ENCODE data around the gene STARD13.

- TF ChIP-seq, protein P1, sequence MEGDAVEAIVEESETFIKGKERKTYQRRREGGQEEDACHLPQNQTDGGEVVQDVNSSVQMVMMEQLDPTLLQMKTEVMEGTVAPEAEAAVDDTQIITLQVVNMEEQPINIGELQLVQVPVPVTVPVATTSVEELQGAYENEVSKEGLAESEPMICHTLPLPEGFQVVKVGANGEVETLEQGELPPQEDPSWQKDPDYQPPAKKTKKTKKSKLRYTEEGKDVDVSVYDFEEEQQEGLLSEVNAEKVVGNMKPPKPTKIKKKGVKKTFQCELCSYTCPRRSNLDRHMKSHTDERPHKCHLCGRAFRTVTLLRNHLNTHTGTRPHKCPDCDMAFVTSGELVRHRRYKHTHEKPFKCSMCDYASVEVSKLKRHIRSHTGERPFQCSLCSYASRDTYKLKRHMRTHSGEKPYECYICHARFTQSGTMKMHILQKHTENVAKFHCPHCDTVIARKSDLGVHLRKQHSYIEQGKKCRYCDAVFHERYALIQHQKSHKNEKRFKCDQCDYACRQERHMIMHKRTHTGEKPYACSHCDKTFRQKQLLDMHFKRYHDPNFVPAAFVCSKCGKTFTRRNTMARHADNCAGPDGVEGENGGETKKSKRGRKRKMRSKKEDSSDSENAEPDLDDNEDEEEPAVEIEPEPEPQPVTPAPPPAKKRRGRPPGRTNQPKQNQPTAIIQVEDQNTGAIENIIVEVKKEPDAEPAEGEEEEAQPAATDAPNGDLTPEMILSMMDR (IDR thresholded peaks at IDR 0.05) = no peak
- TF ChIP-seq POLR2A (IDR thresholded peaks at IDR 0.05) (no peak), POLR2AphosphoS5 (IDR thresholded peaks at IDR 0.05) (no peak)
Measured at GRCh38 chr13:33111414-33112110, 174.0 kb downstream of the STARD13 start.

Data from stomach (tissue), 4 donors.